Glutamatergic neuron (in vitro differentiated cells): ENCODE measurements around the gene MAP10. TPM values are rescaled to one million over a fixed set of nuclear protein-coding genes. Genes with fewer than 3 reads are reported as not detected.

Source experiments
- DNase-seq: peaks from one replicate; pipeline ENCODE4 v3.0.0; 2022
- H3K27ac Mint-ChIP-seq: one replicate; pipeline ENCODE4 v1.8.0; 2020; ENCODE audit warnings: mild to moderate bottlenecking, mixed read lengths, inconsistent platforms; ENCODE audit not compliant: unreplicated experiment
- H3K27me3 Mint-ChIP-seq: one replicate; pipeline ENCODE4 v1.8.0; 2020; ENCODE audit warnings: mild to moderate bottlenecking, moderate library complexity, mixed read lengths, inconsistent platforms; ENCODE audit not compliant: unreplicated experiment
- H3K36me3 Mint-ChIP-seq: one replicate; pipeline ENCODE4 v1.8.0; 2020; ENCODE audit warnings: mild to moderate bottlenecking, mixed read lengths, inconsistent platforms; ENCODE audit not compliant: unreplicated experiment
- H3K4me1 Mint-ChIP-seq: one replicate; pipeline ENCODE4 v1.8.0; 2020; ENCODE audit warnings: mild to moderate bottlenecking, low read depth, mixed read lengths, inconsistent platforms; ENCODE audit not compliant: unreplicated experiment
- H3K4me3 Mint-ChIP-seq: one replicate; pipeline ENCODE4 v1.8.0; 2020; ENCODE audit warnings: mild to moderate bottlenecking, mixed read lengths, inconsistent platforms; ENCODE audit not compliant: unreplicated experiment
- H3K9me3 Mint-ChIP-seq: one replicate; pipeline ENCODE4 v1.8.0; 2020; ENCODE audit warnings: mild to moderate bottlenecking, moderate library complexity, mixed read lengths, inconsistent platforms; ENCODE audit not compliant: unreplicated experiment
- CTCF ChIP-seq: fragments of 200-600 bp; sonication (generic); IDR thresholded peaks from one replicate; pipeline ENCODE4 v1.5.0; 2021; ENCODE audit not compliant: partially characterized antibody, unreplicated experiment
- total RNA-seq: library from RNA; stranded (reverse); fragmentation: NEBNext Ultra II Directional; extraction: Animal tissue kit (Norgen Biotek cat#: 25700); gene quantifications from one replicate; pipeline ENCODE4 v1.2.1, GENCODE V29; 2021; ENCODE audit not compliant: unreplicated experiment

MAP10 gene
- total RNA-seq, 1 donor from 2014 or later, result 3.6 TPM

GRCh38 chr1:232835166-232835565 lies 29.9 kb downstream of the MAP10 start:
- no peak for DNase-seq
- no peaks in the 10 kb centered on the region for H3K27me3 Mint-ChIP-seq
- TF ChIP-seq CTCF, result no peak

GRCh38 chr1:232837087-232837486 lies 31.9 kb downstream of the MAP10 start:
- no peak for TF ChIP-seq CTCF
- Mint-ChIP-seq H3K4me3 (no peak overlapping the region), H3K27me3 (peaks cover 3% of the 10 kb centered on the region), H3K27ac (no peak overlapping the region), H3K4me1 (peaks cover 1% of the 10 kb centered on the region), H3K9me3 (peaks cover 4% of the 10 kb centered on the region), H3K36me3 (peaks cover 9% of the 10 kb centered on the region)
- no peak for DNase-seq

More at GRCh38 chr1:232835166-232835565, 29.9 kb downstream of the MAP10 start:
- Mint-ChIP-seq H3K4me1 (peaks cover 1% of the 10 kb centered on the region), H3K9me3 (peaks cover 2% of the 10 kb centered on the region), H3K36me3 (no peaks in the 10 kb centered on the region), H3K4me3 (no peak overlapping the region), H3K27ac (no peak overlapping the region)

- DNase-seq, result no peak
- no peak for TF ChIP-seq CTCF
- H3K27me3 Mint-ChIP-seq, result peaks cover 3% of the 10 kb centered on the region
- no peak overlapping the region for H3K27ac Mint-ChIP-seq
- H3K4me1 Mint-ChIP-seq, result peaks cover 7% of the 10 kb centered on the region
- peaks cover 6% of the 10 kb centered on the region for H3K9me3 Mint-ChIP-seq
- H3K4me3 Mint-ChIP-seq, result no peak overlapping the region
- H3K36me3 Mint-ChIP-seq, result peaks cover 9% of the 10 kb centered on the region
These were observed 36.8 kb downstream of the MAP10 start for GRCh38 chr1:232841823-232842565.

GRCh38 chr1:232844791-232845190 lies 39.6 kb downstream of the MAP10 start:
- DNase-seq, result no peak
- TF ChIP-seq CTCF, result no peak
- H3K4me1 Mint-ChIP-seq, result peaks cover 7% of the 10 kb centered on the region
- peaks cover 9% of the 10 kb centered on the region for H3K36me3 Mint-ChIP-seq
- peaks cover 3% of the 10 kb centered on the region for H3K27me3 Mint-ChIP-seq
- H3K9me3 Mint-ChIP-seq, result peaks cover 7% of the 10 kb centered on the region
- no peak overlapping the region for H3K4me3 Mint-ChIP-seq
- H3K27ac Mint-ChIP-seq, result no peak overlapping the region

- Mint-ChIP-seq H3K36me3 (peaks cover 6% of the 10 kb centered on the region), H3K4me3 (no peak overlapping the region), H3K9me3 (peaks cover 7% of the 10 kb centered on the region), H3K27ac (no peak overlapping the region), H3K27me3 (peaks cover 3% of the 10 kb centered on the region), H3K4me1 (peaks cover 7% of the 10 kb centered on the region)
- DNase-seq, result no peak
- no peak for TF ChIP-seq CTCF
These were observed 40.3 kb downstream of the MAP10 start for GRCh38 chr1:232845406-232845955.
